Epithelial cell of proximal tubule (primary cell): ENCODE measurements around the gene STPG1. TPM values are rescaled to one million over a fixed set of nuclear protein-coding genes. Genes with fewer than 3 reads are reported as not detected.

Source experiments
- DNase-seq: peaks from one replicate; pipeline ENCODE4 v3.0.0-alpha.2; 2011; ENCODE audit warnings: low read depth
- H3K4me3 ChIP-seq: 2 replicates; pipeline ENCODE4 v1.5.1; 2011; ENCODE audit warnings: low read depth, mild to moderate bottlenecking, low read length
- total RNA-seq: library from RNA; depleted of rRNA; stranded (reverse); fragments of >200 nt; gene quantifications from 2 replicates; pipeline ENCODE4 v1.2.3, GENCODE V29; 2015
- TF ChIP-seq, protein P1 (sequence below): conservative IDR thresholded peaks from 2 replicates; pipeline ENCODE4 v1.5.1; 2012; ENCODE audit warnings: low read depth, mild to moderate bottlenecking, low read length

The STPG1 gene
- total RNA-seq, 1 donor from 2014 or later = 11.5 TPM

GRCh38 chr1:24353292-24353891 lies 60.2 kb downstream of the STPG1 start:
- H3K4me3 ChIP-seq = no peak overlapping the region
- TF ChIP-seq, protein P1, sequence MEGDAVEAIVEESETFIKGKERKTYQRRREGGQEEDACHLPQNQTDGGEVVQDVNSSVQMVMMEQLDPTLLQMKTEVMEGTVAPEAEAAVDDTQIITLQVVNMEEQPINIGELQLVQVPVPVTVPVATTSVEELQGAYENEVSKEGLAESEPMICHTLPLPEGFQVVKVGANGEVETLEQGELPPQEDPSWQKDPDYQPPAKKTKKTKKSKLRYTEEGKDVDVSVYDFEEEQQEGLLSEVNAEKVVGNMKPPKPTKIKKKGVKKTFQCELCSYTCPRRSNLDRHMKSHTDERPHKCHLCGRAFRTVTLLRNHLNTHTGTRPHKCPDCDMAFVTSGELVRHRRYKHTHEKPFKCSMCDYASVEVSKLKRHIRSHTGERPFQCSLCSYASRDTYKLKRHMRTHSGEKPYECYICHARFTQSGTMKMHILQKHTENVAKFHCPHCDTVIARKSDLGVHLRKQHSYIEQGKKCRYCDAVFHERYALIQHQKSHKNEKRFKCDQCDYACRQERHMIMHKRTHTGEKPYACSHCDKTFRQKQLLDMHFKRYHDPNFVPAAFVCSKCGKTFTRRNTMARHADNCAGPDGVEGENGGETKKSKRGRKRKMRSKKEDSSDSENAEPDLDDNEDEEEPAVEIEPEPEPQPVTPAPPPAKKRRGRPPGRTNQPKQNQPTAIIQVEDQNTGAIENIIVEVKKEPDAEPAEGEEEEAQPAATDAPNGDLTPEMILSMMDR = no peak
- no peak for DNase-seq

DNA sequence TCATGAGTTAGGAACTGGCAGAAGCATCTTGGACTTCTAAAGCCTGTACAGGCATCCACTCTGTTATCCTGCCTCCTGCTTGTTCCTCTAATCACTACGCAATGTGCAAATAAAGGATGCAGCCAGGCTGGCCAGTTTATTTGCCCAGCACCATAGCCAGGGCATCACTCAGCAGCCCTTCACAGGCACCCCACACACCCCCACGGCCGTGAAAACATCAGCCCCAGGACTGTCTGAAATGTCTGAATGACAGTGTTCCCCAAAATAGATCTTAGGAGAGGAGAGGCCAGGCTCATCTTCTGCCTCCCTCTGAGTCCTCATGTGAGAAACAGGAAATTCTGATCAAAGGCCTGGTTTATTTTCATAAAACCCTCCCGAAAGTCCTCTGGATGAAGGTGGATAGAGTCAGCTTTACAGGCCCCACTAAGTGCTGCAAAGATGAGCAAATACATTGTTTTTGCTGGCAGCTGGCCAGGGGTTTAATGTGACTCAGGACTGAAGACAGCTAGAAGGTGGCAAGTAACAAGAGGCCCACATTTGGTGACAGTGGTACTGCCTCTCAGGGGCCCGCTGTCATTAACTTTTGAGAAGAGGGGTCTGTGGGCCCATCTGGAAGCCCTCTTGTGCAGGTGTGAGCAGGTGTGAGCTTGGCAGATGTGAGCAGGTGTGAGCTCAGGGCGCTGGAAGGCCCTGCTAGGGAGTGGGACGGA lies 61.5 kb downstream of the STPG1 start:
- DNase-seq = no peak
- TF ChIP-seq, protein P1 = no peak
- no peak overlapping the region for H3K4me3 ChIP-seq

GRCh38 chr1:24351247-24351646 lies 62.3 kb downstream of the STPG1 start:
- TF ChIP-seq, protein P1 = no peak
- no peak for DNase-seq

GRCh38 chr1:24349891-24350290 lies 63.7 kb downstream of the STPG1 start:
- no peak for DNase-seq
- TF ChIP-seq, protein P1 = no peak
- H3K4me3 ChIP-seq = no peak overlapping the region

More at GRCh38 chr1:24351247-24351646, 62.3 kb downstream of the STPG1 start:
- H3K4me3 ChIP-seq = no peak overlapping the region

- DNase-seq = no peak
- TF ChIP-seq, protein P1 = no peak
Measured at GRCh38 chr1:24348196-24348595, 65.4 kb downstream of the STPG1 start.

GRCh38 chr1:24347159-24347934 lies 66.2 kb downstream of the STPG1 start:
- no peak overlapping the region for H3K4me3 ChIP-seq
- TF ChIP-seq, protein P1 = no peak
- no peak for DNase-seq

More at GRCh38 chr1:24348196-24348595, 65.4 kb downstream of the STPG1 start:
- no peak overlapping the region for H3K4me3 ChIP-seq
